Vagina (tissue), 2 donors: ENCODE measurements around the gene ZNF521. TPM values are rescaled to one million over a fixed set of nuclear protein-coding genes. Genes with fewer than 3 reads are reported as not detected.

Experiments used
- DNase-seq, 2 donors: peaks; one replicate each; pipeline ENCODE4 v3.0.0-alpha.2; 2017; ENCODE audit errors: extremely low spot score in 2 of 2
- H3K27ac ChIP-seq: fragments of 200-600 bp; sonication (generic); one replicate; pipeline ENCODE4 v1.5.1; 2019
- H3K27me3 ChIP-seq: fragments of 200-600 bp; sonication (generic); one replicate; pipeline ENCODE4 v1.5.1; 2019
- H3K36me3 ChIP-seq, 2 donors: fragments of 200-600 bp; sonication (generic); one replicate each; pipeline ENCODE4 v1.5.1; 2017 to 2019
- H3K4me1 ChIP-seq: fragments of 200-600 bp; sonication (generic); one replicate; pipeline ENCODE4 v1.5.1; 2019
- H3K4me3 ChIP-seq, 2 donors: fragments of 200-600 bp; sonication (generic); 1 replicate in 1 of 2; 2 replicates in 1 of 2; pipeline ENCODE4 v1.5.1; 2016 to 2019
- H3K9me3 ChIP-seq: fragments of 200-600 bp; sonication (generic); one replicate; pipeline ENCODE4 v1.5.1; 2019
- POLR2A ChIP-seq, 2 donors: fragments of 450-650 bp; IDR thresholded peaks; one replicate each; pipeline ENCODE4 v1.6.1; 2017; ENCODE audit warnings: antibody characterized with exemption in 2 of 2, mild to moderate bottlenecking in 2 of 2, moderate library complexity in 2 of 2
- POLR2AphosphoS5 ChIP-seq, 2 donors: sonication (generic); formaldehyde crosslinking; IDR thresholded peaks; one replicate each; pipeline ENCODE4 v1.9.0; 2017; ENCODE audit warnings: antibody characterized with exemption in 2 of 2, mild to moderate bottlenecking in 2 of 2, low read depth in 1 of 2; ENCODE audit not compliant: insufficient read depth in 1 of 2
- intact Hi-C: fragments of 100-400 bp; cut with DNase I; formaldehyde crosslinking; loops from one replicate; pipeline ENCODE4 v1.15.1; 2023
- total RNA-seq: library from RNA; depleted of rRNA; stranded (reverse); fragments of >200 nt; gene quantifications from one replicate; pipeline ENCODE4 v1.2.3, GENCODE V29; 2016
- TF ChIP-seq, protein P1 (sequence below), 3 experiments: fragments of 450-650 bp in 2 of 3; fragments of 200-600 bp in 1 of 3; sonication (generic) in 1 of 3; IDR thresholded peaks; one replicate each; pipeline ENCODE4 v1.5.1; 2017 to 2019; ENCODE audit warnings: antibody characterized with exemption in 3 of 3, mild to moderate bottlenecking in 2 of 3, moderate library complexity in 2 of 3

ZNF521 gene
- total RNA-seq, 1 donor from 2014 or later, result 18.7 TPM

DNA sequence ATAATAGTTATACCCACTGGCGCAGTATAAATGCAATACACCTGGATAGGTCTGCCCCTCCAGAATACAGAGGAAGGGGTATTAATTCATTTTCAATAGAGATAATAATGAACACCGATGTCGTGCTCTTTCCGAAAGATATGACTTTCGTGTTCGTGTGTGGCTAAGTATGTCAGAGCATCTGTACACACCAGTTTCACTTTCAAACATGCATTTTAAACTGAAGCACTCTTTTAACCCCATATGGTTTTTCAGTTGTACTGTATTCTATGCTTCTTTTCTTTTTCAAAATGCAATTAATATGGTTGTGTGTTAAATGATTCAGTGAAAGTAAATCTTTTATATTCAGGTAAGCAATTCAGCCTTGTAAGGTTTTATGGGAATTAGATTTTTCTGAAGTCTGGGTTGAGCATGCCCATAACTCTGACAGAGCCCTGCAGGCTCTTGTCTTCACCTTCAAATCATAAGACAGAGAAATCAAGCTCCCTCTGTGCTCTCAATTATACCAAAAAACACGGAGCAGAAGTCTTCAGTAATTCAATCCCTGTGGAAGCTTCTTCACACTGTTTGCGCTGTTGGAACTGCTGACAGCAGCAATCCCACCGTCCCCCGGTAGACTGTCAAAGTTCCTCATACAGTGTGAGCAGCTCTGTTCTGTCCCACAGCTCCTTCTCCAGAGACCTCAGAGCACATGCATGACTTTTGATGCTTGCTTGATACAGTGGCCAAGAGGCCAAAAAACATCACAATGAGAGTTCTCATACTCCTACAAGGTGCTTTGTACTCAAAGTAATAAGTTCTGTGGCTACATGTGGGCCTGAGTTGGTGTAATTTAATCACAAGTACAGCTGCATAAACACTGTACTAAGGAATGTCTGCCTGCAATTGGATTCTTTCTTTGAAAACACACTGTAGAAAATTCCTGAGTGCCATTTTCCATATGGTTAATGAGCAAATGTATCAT lies 186.8 kb downstream of the ZNF521 start:
- Histone ChIP-seq H3K36me3 (no peaks in the 10 kb centered on the region), H3K4me3 (peak overlapping the region; percentile 20 to 34), H3K9me3 (no peaks in the 10 kb centered on the region), H3K27ac (peak overlapping the region; percentile 24), H3K4me1 (peaks cover 8% of the 10 kb centered on the region), H3K27me3 (no peaks in the 10 kb centered on the region)
- DNase-seq, result no peak
- TF ChIP-seq, protein P1, sequence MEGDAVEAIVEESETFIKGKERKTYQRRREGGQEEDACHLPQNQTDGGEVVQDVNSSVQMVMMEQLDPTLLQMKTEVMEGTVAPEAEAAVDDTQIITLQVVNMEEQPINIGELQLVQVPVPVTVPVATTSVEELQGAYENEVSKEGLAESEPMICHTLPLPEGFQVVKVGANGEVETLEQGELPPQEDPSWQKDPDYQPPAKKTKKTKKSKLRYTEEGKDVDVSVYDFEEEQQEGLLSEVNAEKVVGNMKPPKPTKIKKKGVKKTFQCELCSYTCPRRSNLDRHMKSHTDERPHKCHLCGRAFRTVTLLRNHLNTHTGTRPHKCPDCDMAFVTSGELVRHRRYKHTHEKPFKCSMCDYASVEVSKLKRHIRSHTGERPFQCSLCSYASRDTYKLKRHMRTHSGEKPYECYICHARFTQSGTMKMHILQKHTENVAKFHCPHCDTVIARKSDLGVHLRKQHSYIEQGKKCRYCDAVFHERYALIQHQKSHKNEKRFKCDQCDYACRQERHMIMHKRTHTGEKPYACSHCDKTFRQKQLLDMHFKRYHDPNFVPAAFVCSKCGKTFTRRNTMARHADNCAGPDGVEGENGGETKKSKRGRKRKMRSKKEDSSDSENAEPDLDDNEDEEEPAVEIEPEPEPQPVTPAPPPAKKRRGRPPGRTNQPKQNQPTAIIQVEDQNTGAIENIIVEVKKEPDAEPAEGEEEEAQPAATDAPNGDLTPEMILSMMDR (IDR thresholded peaks at IDR 0.05), result no peak
- TF ChIP-seq POLR2AphosphoS5 (IDR thresholded peaks at IDR 0.05; ENCODE audit: insufficient read depth in 1 of 2, low read depth in 1 of 2) (no peak), POLR2A (IDR thresholded peaks at IDR 0.05) (no peak)
- intact Hi-C loops, result no loop called here

DNA sequence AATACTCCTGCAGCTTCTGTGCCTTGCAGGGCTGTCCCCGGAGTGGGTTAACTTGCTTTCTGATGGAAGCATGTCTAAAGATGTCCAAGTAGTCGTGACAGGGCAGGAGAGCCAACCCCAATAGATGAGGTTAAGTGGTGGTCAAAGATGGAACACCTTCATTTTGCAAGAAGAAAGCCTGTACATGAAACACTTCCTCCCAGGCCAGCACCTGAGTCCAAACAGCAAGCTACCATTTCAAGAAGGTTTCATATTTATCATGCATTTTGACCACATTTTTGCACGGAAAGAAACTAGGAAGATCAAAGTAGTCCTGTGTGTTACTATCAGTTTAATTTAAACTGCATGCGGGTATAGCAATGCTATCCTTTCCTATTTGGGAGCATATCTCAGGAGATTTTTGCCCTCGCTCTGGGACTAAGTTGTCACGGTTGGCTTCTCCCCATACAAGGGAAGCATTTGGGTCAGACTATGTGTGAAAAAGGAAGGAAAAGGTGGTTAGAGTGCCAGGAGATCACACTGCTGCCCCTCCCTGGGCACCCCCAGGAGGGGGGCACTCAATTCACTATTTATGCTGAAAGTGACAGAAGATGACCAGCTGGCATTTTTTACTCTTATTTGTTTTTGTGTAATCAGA lies 187.6 kb downstream of the ZNF521 start:
- Histone ChIP-seq H3K27ac (no peak overlapping the region), H3K36me3 (no peaks in the 10 kb centered on the region), H3K9me3 (no peaks in the 10 kb centered on the region), H3K4me3 (peak overlapping the region; percentile 20 to 34), H3K27me3 (no peaks in the 10 kb centered on the region), H3K4me1 (peaks cover 8% of the 10 kb centered on the region)
- DNase-seq, result no peak
- TF ChIP-seq POLR2AphosphoS5 (IDR thresholded peaks at IDR 0.05; ENCODE audit: insufficient read depth in 1 of 2, low read depth in 1 of 2), result no peak
- TF ChIP-seq POLR2A (IDR thresholded peaks at IDR 0.05), result no peak
- TF ChIP-seq, protein P1 (IDR thresholded peaks at IDR 0.05), result no peak
- intact Hi-C loops, result no loop called here

- DNase-seq, result no peak
- no peak overlapping the region for H3K4me3 ChIP-seq
- H3K27me3 ChIP-seq, result no peaks in the 10 kb centered on the region
- no peak overlapping the region for H3K27ac ChIP-seq
- intact Hi-C loops, result no loop called here
- TF ChIP-seq POLR2AphosphoS5 (IDR thresholded peaks at IDR 0.05; ENCODE audit: insufficient read depth in 1 of 2, low read depth in 1 of 2), result no peak
- TF ChIP-seq, protein P1 (IDR thresholded peaks at IDR 0.05), result no peak
- no peak for TF ChIP-seq POLR2A (IDR thresholded peaks at IDR 0.05)
- H3K9me3 ChIP-seq, result no peaks in the 10 kb centered on the region
- no peaks in the 10 kb centered on the region for H3K36me3 ChIP-seq
- no peaks in the 10 kb centered on the region for H3K4me1 ChIP-seq
Measured at GRCh38 chr18:25153426-25153825, 198.5 kb downstream of the ZNF521 start.

DNA sequence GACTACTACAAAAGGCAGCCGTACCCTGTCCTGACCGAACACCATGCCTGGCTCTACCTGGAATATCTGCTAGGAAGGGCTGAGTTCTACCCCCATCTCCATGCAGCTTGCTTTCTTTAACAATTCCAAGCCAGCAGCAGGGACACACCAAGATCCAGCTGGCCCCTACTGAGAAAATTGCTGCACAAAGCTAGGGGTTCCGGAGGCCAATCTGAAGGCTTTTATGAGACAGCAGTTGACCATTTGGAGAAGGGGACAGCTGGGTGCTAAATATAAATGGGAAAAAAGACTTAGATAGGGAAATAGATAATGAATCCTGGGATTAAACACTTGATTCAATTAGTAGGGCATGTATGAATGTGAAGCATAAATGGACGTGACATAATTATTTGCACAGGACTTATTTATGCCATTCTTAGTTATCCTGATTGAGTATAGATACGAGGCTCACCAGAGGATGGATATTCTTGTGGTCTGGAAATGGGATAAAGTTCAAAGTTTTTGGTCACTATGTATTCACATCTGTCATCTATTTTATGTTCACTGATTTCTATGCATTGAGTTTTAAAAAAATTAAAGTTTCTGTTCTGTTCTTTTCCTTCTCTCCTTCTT lies 204.0 kb downstream of the ZNF521 start:
- H3K27ac ChIP-seq, result no peak overlapping the region
- TF ChIP-seq POLR2AphosphoS5 (IDR thresholded peaks at IDR 0.05; ENCODE audit: insufficient read depth in 1 of 2, low read depth in 1 of 2), result no peak
- TF ChIP-seq POLR2A (IDR thresholded peaks at IDR 0.05), result no peak
- TF ChIP-seq, protein P1 (IDR thresholded peaks at IDR 0.05), result no peak
- H3K4me1 ChIP-seq, result no peaks in the 10 kb centered on the region
- no peak for DNase-seq
- H3K36me3 ChIP-seq, result no peaks in the 10 kb centered on the region
- H3K4me3 ChIP-seq, result no peak overlapping the region
- H3K9me3 ChIP-seq, result no peaks in the 10 kb centered on the region
- intact Hi-C loops, result no loop called here
- no peaks in the 10 kb centered on the region for H3K27me3 ChIP-seq
